Smooth muscle cell (in vitro differentiated cells): ENCODE data around the gene OR2AG1. TPM values are rescaled to one million over a fixed set of nuclear protein-coding genes. Genes with fewer than 3 reads are reported as not detected.
A peak's percentile ranks its signal among the peaks of the same experiment; 100 is the strongest.

Experiments used
- DNase-seq: peaks from one replicate; lab custom pipeline; 2025; ENCODE audit not compliant: unreplicated experiment; lab: John Stamatoyannopoulos, UW
- H2AFZ ChIP-seq: fragments of 200-600 bp; sonication (generic); 2 replicates; pipeline ENCODE4 v1.6.0; 2016; ENCODE audit warnings: antibody characterized with exemption, low read depth, mild to moderate bottlenecking
- H3F3A ChIP-seq: fragments of 200-600 bp; sonication (generic); 2 replicates; pipeline ENCODE4 v1.6.0; 2017; ENCODE audit warnings: antibody characterized with exemption, low read depth
- H3K27ac ChIP-seq: fragments of 200-600 bp; sonication (generic); 2 replicates; pipeline ENCODE4 v1.5.1; 2016; ENCODE audit warnings: low read depth, mild to moderate bottlenecking
- H3K27me3 ChIP-seq: fragments of 200-600 bp; sonication (generic); 2 replicates; pipeline ENCODE4 v1.6.1; 2016; ENCODE audit warnings: low read depth, mild to moderate bottlenecking
- H3K36me3 ChIP-seq: fragments of 200-600 bp; sonication (generic); 2 replicates; pipeline ENCODE4 v1.5.1; 2016; ENCODE audit warnings: low read depth
- H3K4me1 ChIP-seq: fragments of 200-600 bp; sonication (generic); 2 replicates; pipeline ENCODE4 v1.5.1; 2016; ENCODE audit warnings: low read depth
- H3K4me2 ChIP-seq: fragments of 200-600 bp; sonication (generic); 2 replicates; pipeline ENCODE4 v1.6.0; 2016; ENCODE audit warnings: mild to moderate bottlenecking
- H3K4me3 ChIP-seq: fragments of 200-600 bp; sonication (generic); 2 replicates; pipeline ENCODE4 v1.5.1; 2016; ENCODE audit warnings: mild to moderate bottlenecking
- H3K79me2 ChIP-seq: fragments of 200-600 bp; sonication (generic); 2 replicates; pipeline ENCODE4 v1.6.0; 2016; ENCODE audit warnings: low read depth, mild to moderate bottlenecking
- H3K9ac ChIP-seq: fragments of 200-600 bp; sonication (generic); 2 replicates; pipeline ENCODE4 v1.6.0; 2016; ENCODE audit warnings: low read depth
- H3K9me3 ChIP-seq: fragments of 200-600 bp; sonication (generic); replicated peaks from 2 replicates; pipeline ENCODE4 v1.5.1; 2016; ENCODE audit warnings: low read depth
- H4K20me1 ChIP-seq: fragments of 200-600 bp; sonication (generic); 2 replicates; pipeline ENCODE4 v1.6.0; 2016; ENCODE audit warnings: low read depth
- CTCF ChIP-seq: fragments of 200-600 bp; sonication (generic); IDR thresholded peaks from 2 replicates; pipeline ENCODE4 v1.5.1; 2017; ENCODE audit warnings: borderline replicate concordance, mild to moderate bottlenecking, antibody characterized with exemption; ENCODE audit not compliant: insufficient read depth, poor library complexity, severe bottlenecking
- WGBS: methylation state at CpG from one replicate; pipeline ENCODE4 v1.1.7; 2016; ENCODE audit warnings: low lambda C conversion rate; 5-methylcytosine and 5-hydroxymethylcytosine counted together
- polyA plus RNA-seq: library from polyadenylated mRNA; unstranded; fragments of >200 nt; fragmentation: Nextera tagmentation; extraction: Ambion mirVana; gene quantifications from 2 replicates; pipeline ENCODE4 v1.2.1, GENCODE V29; 2016
- total RNA-seq: library from RNA; depleted of rRNA; stranded (reverse); fragments of >200 nt; gene quantifications from 2 replicates; pipeline ENCODE4 v1.2.3, GENCODE V29; 2014

Gene OR2AG1
- total and polyA plus RNA-seq, 2 experiments from 2014 or later, result not detected

DNA sequence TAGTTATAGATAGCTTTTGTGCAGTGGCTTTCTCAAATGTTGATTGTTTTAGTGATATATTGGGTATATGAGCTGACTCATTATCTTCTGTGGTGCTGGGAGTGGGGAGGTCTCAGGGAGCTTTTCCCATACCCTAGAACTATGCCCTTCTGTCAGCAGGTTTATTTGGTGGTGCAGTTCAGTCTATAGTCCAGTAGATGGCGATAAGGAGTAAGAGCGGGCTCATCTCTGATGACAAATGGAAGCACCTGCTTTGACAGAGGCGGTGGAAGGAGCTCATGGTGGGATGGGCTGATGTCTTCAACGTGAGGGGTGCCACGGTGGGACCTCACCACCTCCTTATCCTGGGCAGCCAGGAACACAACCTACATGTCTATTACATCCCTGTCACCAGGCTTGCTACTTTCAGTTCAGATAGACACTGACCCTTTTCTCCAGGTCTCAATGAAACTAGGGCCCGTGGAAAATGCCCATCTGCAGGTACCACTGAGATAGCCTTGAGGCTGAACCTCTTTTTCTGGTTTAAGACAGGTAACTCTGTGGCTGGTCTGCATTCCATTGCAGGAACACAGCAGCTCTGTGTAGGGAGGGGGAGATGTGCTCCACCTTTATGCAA is 29.7 kb downstream of the OR2AG1 start:
- no peak overlapping the region for H3K27ac ChIP-seq
- TF ChIP-seq CTCF, result peak; percentile 88
- H3K27me3 ChIP-seq, result no peaks in the 10 kb centered on the region
- no peak overlapping the region for H3K4me3 ChIP-seq
- WGBS, result 17% methylated on average over 6 of the region's 6 CpGs
- H3K36me3 ChIP-seq, result no peaks in the 10 kb centered on the region
- no peaks in the 10 kb centered on the region for H3K9me3 ChIP-seq
- H3K79me2 ChIP-seq, result no peaks in the 10 kb centered on the region
- no peak overlapping the region for H2AFZ ChIP-seq
- no peaks in the 10 kb centered on the region for H3K4me1 ChIP-seq
- DNase-seq, result no peak
- no peak overlapping the region for H3K9ac ChIP-seq
- H3K4me2 ChIP-seq, result no peak overlapping the region
- no peaks in the 10 kb centered on the region for H3F3A ChIP-seq
- no peaks in the 10 kb centered on the region for H4K20me1 ChIP-seq

DNA sequence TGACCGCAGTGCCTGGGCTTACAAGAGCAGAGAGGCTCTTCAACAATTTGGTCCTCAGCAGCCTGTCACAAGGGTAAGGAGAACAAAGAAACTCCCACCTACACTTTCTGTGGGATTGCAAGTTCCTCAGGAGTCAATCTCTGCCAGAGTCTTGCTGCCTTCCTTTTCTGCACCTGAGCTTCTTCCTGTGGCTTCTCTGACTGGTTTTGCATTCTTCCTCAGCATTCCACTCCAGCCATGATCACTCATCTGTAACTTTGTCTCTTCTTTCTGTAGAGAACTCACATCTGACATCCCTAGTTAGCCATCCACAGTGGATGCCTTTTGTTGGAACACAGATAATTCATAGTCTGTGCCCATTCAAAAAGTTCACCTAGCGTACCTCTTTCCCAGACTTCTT is 30.8 kb downstream of the OR2AG1 start:
- DNase-seq, result no peak
- no peaks in the 10 kb centered on the region for H3F3A ChIP-seq
- H3K36me3 ChIP-seq, result no peaks in the 10 kb centered on the region
- no peaks in the 10 kb centered on the region for H3K27me3 ChIP-seq
- 87% methylated on average over 2 of the region's 2 CpGs for WGBS
- no peaks in the 10 kb centered on the region for H3K9me3 ChIP-seq
- no peaks in the 10 kb centered on the region for H3K79me2 ChIP-seq
- no peak for TF ChIP-seq CTCF
- no peak overlapping the region for H3K9ac ChIP-seq
- no peak overlapping the region for H2AFZ ChIP-seq
- H3K4me1 ChIP-seq, result no peaks in the 10 kb centered on the region
- no peaks in the 10 kb centered on the region for H4K20me1 ChIP-seq
- no peak overlapping the region for H3K27ac ChIP-seq
- no peak overlapping the region for H3K4me2 ChIP-seq
- H3K4me3 ChIP-seq, result no peak overlapping the region

GRCh38 chr11:6817694-6818093 is 34.9 kb downstream of the OR2AG1 start:
- DNase-seq, result no peak
- H3K9me3 ChIP-seq, result no peaks in the 10 kb centered on the region

More at GRCh38 chr11:6817694-6818093, 34.9 kb downstream of the OR2AG1 start:
- Histone ChIP-seq H3F3A (no peaks in the 10 kb centered on the region), H3K4me1 (no peaks in the 10 kb centered on the region), H3K4me2 (no peak overlapping the region), H2AFZ (no peak overlapping the region), H3K36me3 (no peaks in the 10 kb centered on the region), H3K4me3 (no peak overlapping the region), H4K20me1 (no peaks in the 10 kb centered on the region), H3K79me2 (no peaks in the 10 kb centered on the region), H3K27ac (no peak overlapping the region), H3K27me3 (no peaks in the 10 kb centered on the region), H3K9ac (no peak overlapping the region)
- 30% methylated on average over 1 of the region's 1 CpG for WGBS
- no peak for TF ChIP-seq CTCF
